MM.1S (cell line): ENCODE results near the gene RRP7A.
"Not testable (repeated sequence)": the region's sequence is repeated elsewhere in the genome, so short reads cannot be mapped to it uniquely, and the experiment has no call there.

Source experiments
- DNase-seq: peaks from one replicate; pipeline ENCODE4 v3.0.0-alpha.2; 2015
- H2AFZ ChIP-seq: fragments of 300-600 bp; sonication (generic); 2 replicates; pipeline ENCODE4 v1.6.0; 2016; ENCODE audit warnings: antibody characterized with exemption, low read length
- H3F3A ChIP-seq: fragments of 300-600 bp; sonication (generic); 2 replicates; pipeline ENCODE4 v1.6.1; 2016; ENCODE audit warnings: mild to moderate bottlenecking, antibody characterized with exemption, low read length, moderate library complexity, mixed read lengths; ENCODE audit not compliant: insufficient read depth
- H3K27ac ChIP-seq: fragments of 300-600 bp; sonication (generic); 2 replicates; pipeline ENCODE4 v1.5.1; 2016; ENCODE audit warnings: mild to moderate bottlenecking, low read length
- H3K27me3 ChIP-seq: fragments of 300-600 bp; sonication (generic); replicated peaks from 2 replicates; pipeline ENCODE4 v1.6.0; 2016; ENCODE audit warnings: low read length; ENCODE audit not compliant: insufficient read depth
- H3K36me3 ChIP-seq: fragments of 300-600 bp; sonication (generic); replicated peaks from 2 replicates; pipeline ENCODE4 v1.6.1; 2016; ENCODE audit warnings: mild to moderate bottlenecking, low read length, mixed read lengths; ENCODE audit not compliant: insufficient read depth
- H3K4me1 ChIP-seq: fragments of 300-600 bp; sonication (generic); 2 replicates; pipeline ENCODE4 v1.6.1; 2016; ENCODE audit warnings: low read length, mixed read lengths
- H3K4me2 ChIP-seq: fragments of 300-600 bp; sonication (generic); 2 replicates; pipeline ENCODE4 v1.6.0; 2016; ENCODE audit warnings: low read depth, low read length
- H3K4me3 ChIP-seq: fragments of 300-600 bp; sonication (generic); 2 replicates; pipeline ENCODE4 v1.5.1; 2016; ENCODE audit warnings: low read length, mixed read lengths
- H3K79me2 ChIP-seq: fragments of 300-600 bp; sonication (generic); 2 replicates; pipeline ENCODE4 v1.6.1; 2016; ENCODE audit warnings: mixed run types, low read length, mixed read lengths
- H3K9ac ChIP-seq: fragments of 300-600 bp; sonication (generic); 2 replicates; pipeline ENCODE4 v1.6.1; 2016; ENCODE audit warnings: low read length, mixed read lengths
- H3K9me2 ChIP-seq: fragments of 300-600 bp; sonication (generic); replicated peaks from 2 replicates; pipeline ENCODE4 v1.6.1; 2016; ENCODE audit warnings: mild to moderate bottlenecking, low read length, mixed read lengths; ENCODE audit not compliant: insufficient read depth
- H3K9me3 ChIP-seq: fragments of 300-600 bp; sonication (generic); replicated peaks from 2 replicates; pipeline ENCODE4 v1.6.1; 2016; ENCODE audit warnings: mild to moderate bottlenecking, low read length, mixed read lengths; ENCODE audit not compliant: insufficient read depth
- H4K20me1 ChIP-seq: fragments of 300-600 bp; sonication (generic); 2 replicates; pipeline ENCODE4 v1.6.1; 2016; ENCODE audit warnings: mild to moderate bottlenecking, low read length, moderate library complexity, mixed read lengths; ENCODE audit not compliant: insufficient read depth
- CTCF ChIP-seq: fragments of 300-600 bp; sonication (generic); IDR thresholded peaks from 2 replicates; pipeline ENCODE4 v1.5.1; 2016; ENCODE audit warnings: antibody characterized with exemption, low read length, mixed read lengths
- EZH2 ChIP-seq: fragments of 300-600 bp; sonication (generic); optimal IDR thresholded peaks from 2 replicates; pipeline ENCODE3; 2017; ENCODE audit warnings: low read depth, mild to moderate bottlenecking, antibody characterized with exemption, low read length, mixed read lengths
- EZH2phosphoT487 ChIP-seq: fragments of 300-600 bp; sonication (generic); IDR thresholded peaks from 2 replicates; pipeline ENCODE4 v1.6.1; 2018; ENCODE audit warnings: antibody characterized with exemption, low read length

The RRP7A gene

GRCh38 chr22:42528591-42529307 lies 9.2 kb upstream of the RRP7A start:
- Histone ChIP-seq H3K4me1 (peaks cover 7% of the 10 kb centered on the region), H3K27me3 (peaks cover 88% of the 10 kb centered on the region), H3K4me2 (no peak overlapping the region), H3K9me3 (no peaks in the 10 kb centered on the region), H3K79me2 (no peaks in the 10 kb centered on the region), H4K20me1 (peaks cover 13% of the 10 kb centered on the region), H2AFZ (no peak overlapping the region), H3K9me2 (no peaks in the 10 kb centered on the region), H3K9ac (no peak overlapping the region), H3F3A (peaks cover 7% of the 10 kb centered on the region), H3K36me3 (no peaks in the 10 kb centered on the region), H3K4me3 (no peak overlapping the region), H3K27ac (no peak overlapping the region)
- TF ChIP-seq CTCF: no peak
- no peak for TF ChIP-seq EZH2phosphoT487
- TF ChIP-seq EZH2: no peak
- no peak for DNase-seq

- Histone ChIP-seq H3K9me3 (no peaks in the 10 kb centered on the region), H4K20me1 (no peaks in the 10 kb centered on the region; the same call in 1 of the 2 replicates), H3K9ac (no peak overlapping the region), H3F3A (no peaks in the 10 kb centered on the region), H3K27me3 (peaks cover 56% of the 10 kb centered on the region), H3K4me3 (no peak overlapping the region), H3K27ac (no peak overlapping the region), H3K9me2 (no peaks in the 10 kb centered on the region), H3K4me1 (peaks cover 3% of the 10 kb centered on the region; the same call in 1 of the 2 replicates), H2AFZ (no peak overlapping the region), H3K4me2 (no peak overlapping the region), H3K36me3 (0 out of 2 replicates have a peak, but pooled peaks cover 3% of the 10 kb centered on the region), H3K79me2 (peaks cover 16% of the 10 kb centered on the region)
- TF ChIP-seq CTCF: no peak
- DNase-seq: no peak
These were observed 3.0 kb upstream of the RRP7A start for GRCh38 chr22:42522546-42522945.

GRCh38 chr22:42521228-42521546 lies 1.6 kb upstream of the RRP7A start:
- no peak overlapping the region for H2AFZ ChIP-seq
- no peak for TF ChIP-seq CTCF
- no peak for TF ChIP-seq EZH2phosphoT487
- TF ChIP-seq EZH2: no peak
- no peak overlapping the region for H3K4me3 ChIP-seq
- no peaks in the 10 kb centered on the region for H3F3A ChIP-seq
- H3K9me3 ChIP-seq: no peaks in the 10 kb centered on the region
- H3K4me2 ChIP-seq: no peak overlapping the region
- peaks cover 24% of the 10 kb centered on the region for H3K79me2 ChIP-seq
- H3K9me2 ChIP-seq: no peaks in the 10 kb centered on the region
- peaks cover 43% of the 10 kb centered on the region for H3K27me3 ChIP-seq
- no peak overlapping the region for H3K27ac ChIP-seq
- no peaks in the 10 kb centered on the region; the same call in 1 of the 2 replicates for H4K20me1 ChIP-seq
- 0 out of 2 replicates have a peak, but pooled peaks cover 3% of the 10 kb centered on the region for H3K36me3 ChIP-seq
- no peak overlapping the region for H3K9ac ChIP-seq
- DNase-seq: no peak
- peaks cover 3% of the 10 kb centered on the region; the same call in 1 of the 2 replicates for H3K4me1 ChIP-seq

GRCh38 chr22:42518638-42519524 lies 715 bp downstream of the RRP7A start:
- not testable (repeated sequence) for DNase-seq, H3K36me3 ChIP-seq, H3K9me2 ChIP-seq, H3F3A ChIP-seq, H3K9me3 ChIP-seq, H3K27ac ChIP-seq, H3K4me1 ChIP-seq, H4K20me1 ChIP-seq
- peak overlapping the region; percentile 88; the same call in 1 of the 2 replicates for H2AFZ ChIP-seq
- H3K27me3 ChIP-seq: peaks cover 22% of the 10 kb centered on the region
- H3K4me2 ChIP-seq: peak overlapping the region; percentile 76
- peaks cover 28% of the 10 kb centered on the region for H3K79me2 ChIP-seq
- H3K9ac ChIP-seq: peak overlapping the region; percentile 81
- H3K4me3 ChIP-seq: peak overlapping the region; percentile 83

GRCh38 chr22:42517103-42517502 lies 2.5 kb downstream of the RRP7A start:
- not testable (repeated sequence) for H3K36me3 ChIP-seq, H3K9me2 ChIP-seq, H4K20me1 ChIP-seq, H3K4me1 ChIP-seq, DNase-seq, H2AFZ ChIP-seq, H3K27ac ChIP-seq, H3K27me3 ChIP-seq, H3K9ac ChIP-seq, H3F3A ChIP-seq, H3K4me3 ChIP-seq, H3K9me3 ChIP-seq, H3K4me2 ChIP-seq
- peaks cover 28% of the 10 kb centered on the region for H3K79me2 ChIP-seq
